Measurements from ENCODE around the gene RAB9B. TPM values are rescaled to one million over a fixed set of nuclear protein-coding genes. Genes with fewer than 3 reads are reported as not detected.

The RAB9B gene
- total RNA-seq, 1 donor = 1.1 TPM

- Histone ChIP-seq H3K27ac (ENCODE audit: low read depth, low read length) (no peak overlapping the region), H3K4me2 (ENCODE audit: insufficient read depth, low read length) (no peak overlapping the region), H2AFZ (ENCODE audit: low read length) (no peak overlapping the region), H3K27me3 (ENCODE audit: insufficient read depth, low read length) (peaks cover 19% of the 10 kb centered on the region), H3K9me3 (ENCODE audit: low read depth, low read length) (no peaks in the 10 kb centered on the region), H3K4me1 (ENCODE audit: insufficient read depth, low read length) (no peaks in the 10 kb centered on the region), H4K20me1 (ENCODE audit: insufficient read depth, low read length) (no peaks in the 10 kb centered on the region), H3K4me3 (ENCODE audit: insufficient read depth, low read length) (no peak overlapping the region), H3K79me2 (ENCODE audit: insufficient read depth, low read length) (no peaks in the 10 kb centered on the region), H3K36me3 (ENCODE audit: insufficient read depth, low read length) (no peaks in the 10 kb centered on the region)
- no peak for TF ChIP-seq CTCF (IDR thresholded peaks at IDR 0.05; ENCODE audit: extremely low read depth, low read depth, low read length)
- DNase-seq (ENCODE audit: insufficient read length, low spot score, missing footprints) = no peak
Observed at GRCh38 chrX:103811858-103812257, 20.2 kb downstream of the RAB9B start.

- no peak overlapping the region for H2AFZ ChIP-seq (ENCODE audit: low read length)
- H3K4me2 ChIP-seq (ENCODE audit: insufficient read depth, low read length) = no peak overlapping the region
- H4K20me1 ChIP-seq (ENCODE audit: insufficient read depth, low read length) = no peaks in the 10 kb centered on the region
- H3K27me3 ChIP-seq (ENCODE audit: insufficient read depth, low read length) = peaks cover 20% of the 10 kb centered on the region
- H3K27ac ChIP-seq (ENCODE audit: low read depth, low read length) = no peak overlapping the region
- no peaks in the 10 kb centered on the region for H3K4me1 ChIP-seq (ENCODE audit: insufficient read depth, low read length)
- H3K9me3 ChIP-seq (ENCODE audit: low read depth, low read length) = no peaks in the 10 kb centered on the region
- H3K4me3 ChIP-seq (ENCODE audit: insufficient read depth, low read length) = no peak overlapping the region
- no peaks in the 10 kb centered on the region for H3K79me2 ChIP-seq (ENCODE audit: insufficient read depth, low read length)
- H3K36me3 ChIP-seq (ENCODE audit: insufficient read depth, low read length) = no peaks in the 10 kb centered on the region
- DNase-seq (ENCODE audit: insufficient read length, low spot score, missing footprints) = no peak
- no peak for TF ChIP-seq CTCF (IDR thresholded peaks at IDR 0.05; ENCODE audit: extremely low read depth, low read depth, low read length)
Observed at GRCh38 chrX:103806862-103807474, 25.1 kb downstream of the RAB9B start.

GRCh38 chrX:103805860-103806259, 26.2 kb downstream of the RAB9B start:
- Histone ChIP-seq H3K4me2 (ENCODE audit: insufficient read depth, low read length) (no peak overlapping the region), H3K27ac (ENCODE audit: low read depth, low read length) (no peak overlapping the region), H3K36me3 (ENCODE audit: insufficient read depth, low read length) (no peaks in the 10 kb centered on the region), H3K4me3 (ENCODE audit: insufficient read depth, low read length) (no peak overlapping the region), H3K27me3 (ENCODE audit: insufficient read depth, low read length) (peaks cover 20% of the 10 kb centered on the region), H2AFZ (ENCODE audit: low read length) (no peak overlapping the region), H4K20me1 (ENCODE audit: insufficient read depth, low read length) (no peaks in the 10 kb centered on the region), H3K9me3 (ENCODE audit: low read depth, low read length) (no peaks in the 10 kb centered on the region), H3K79me2 (ENCODE audit: insufficient read depth, low read length) (no peaks in the 10 kb centered on the region), H3K4me1 (ENCODE audit: insufficient read depth, low read length) (no peaks in the 10 kb centered on the region)
- no peak for TF ChIP-seq CTCF (IDR thresholded peaks at IDR 0.05; ENCODE audit: extremely low read depth, low read depth, low read length)
- no peak for DNase-seq (ENCODE audit: insufficient read length, low spot score, missing footprints)

GRCh38 chrX:103800318-103800717, 31.7 kb downstream of the RAB9B start:
- no peaks in the 10 kb centered on the region for H3K36me3 ChIP-seq (ENCODE audit: insufficient read depth, low read length)
- no peak overlapping the region for H2AFZ ChIP-seq (ENCODE audit: low read length)
- H3K27ac ChIP-seq (ENCODE audit: low read depth, low read length) = no peak overlapping the region
- H3K4me2 ChIP-seq (ENCODE audit: insufficient read depth, low read length) = no peak overlapping the region
- TF ChIP-seq CTCF (IDR thresholded peaks at IDR 0.05; ENCODE audit: extremely low read depth, low read depth, low read length) = no peak
- no peaks in the 10 kb centered on the region for H3K9me3 ChIP-seq (ENCODE audit: low read depth, low read length)
- no peaks in the 10 kb centered on the region for H3K79me2 ChIP-seq (ENCODE audit: insufficient read depth, low read length)
- H3K27me3 ChIP-seq (ENCODE audit: insufficient read depth, low read length) = peaks cover 15% of the 10 kb centered on the region
- no peak overlapping the region for H3K4me3 ChIP-seq (ENCODE audit: insufficient read depth, low read length)
- H4K20me1 ChIP-seq (ENCODE audit: insufficient read depth, low read length) = no peaks in the 10 kb centered on the region
- DNase-seq (ENCODE audit: insufficient read length, low spot score, missing footprints) = no peak
- no peaks in the 10 kb centered on the region for H3K4me1 ChIP-seq (ENCODE audit: insufficient read depth, low read length)
